ENCODE measurements around the gene SPEN. TPM values are rescaled to one million over a fixed set of nuclear protein-coding genes. Genes with fewer than 3 reads are reported as not detected.

Gene SPEN
- total RNA-seq, 1 donor from 2014 or later, result 20.5 TPM

GRCh38 chr1:15952317-15953258 is 105.1 kb downstream of the SPEN start:
- ATAC-seq, result no peak
- no peak for DNase-seq
- intact Hi-C loops (cut with micrococcal nuclease), result no loop called here

GRCh38 chr1:15953294-15953771 is 105.8 kb downstream of the SPEN start:
- intact Hi-C loops (cut with micrococcal nuclease), result no loop called here
- ATAC-seq, result no peak
- no peak for DNase-seq

GRCh38 chr1:15953791-15954241 is 106.3 kb downstream of the SPEN start:
- DNase-seq, result no peak
- peak; percentile 6 for ATAC-seq
- intact Hi-C loops (cut with micrococcal nuclease), result no loop called here

GRCh38 chr1:15954316-15954715 is 106.8 kb downstream of the SPEN start:
- intact Hi-C loops (cut with micrococcal nuclease), result no loop called here
- DNase-seq (no peak), ATAC-seq (no peak)

- no peak for ATAC-seq
- DNase-seq, result no peak
- intact Hi-C loops (cut with micrococcal nuclease), result no loop called here
These were observed 108.0 kb downstream of the SPEN start for GRCh38 chr1:15955552-15955951.

- intact Hi-C loops (cut with micrococcal nuclease), result no loop called here
- ATAC-seq, result no peak
These were observed 108.6 kb downstream of the SPEN start for GRCh38 chr1:15956150-15956549.

GRCh38 chr1:15957221-15958095 is 110.0 kb downstream of the SPEN start:
- DNase-seq (no peak), ATAC-seq (no peak)
- intact Hi-C loops (cut with micrococcal nuclease), result no loop called here

More at GRCh38 chr1:15956150-15956549, 108.6 kb downstream of the SPEN start:
- DNase-seq, result no peak

GRCh38 chr1:15958111-15958510 is 110.6 kb downstream of the SPEN start:
- intact Hi-C loops (cut with micrococcal nuclease), result no loop called here
- peak; percentile 7 for ATAC-seq
- no peak for DNase-seq

- DNase-seq (no peak), ATAC-seq (peak; percentile 18)
- intact Hi-C loops (cut with micrococcal nuclease), result no loop called here
These were observed 111.3 kb downstream of the SPEN start for GRCh38 chr1:15958793-15959192.

- intact Hi-C loops (cut with micrococcal nuclease), result no loop called here
- no peak for DNase-seq
- no peak for ATAC-seq
These were observed 111.9 kb downstream of the SPEN start for GRCh38 chr1:15959424-15959823.

- ATAC-seq, result no peak
- intact Hi-C loops (cut with micrococcal nuclease), result no loop called here
These were observed 112.4 kb downstream of the SPEN start for GRCh38 chr1:15959827-15960446.

GRCh38 chr1:15960808-15961207 is 113.3 kb downstream of the SPEN start:
- ATAC-seq (no peak), DNase-seq (no peak)
- intact Hi-C loops (cut with micrococcal nuclease), result no loop called here

More at GRCh38 chr1:15959827-15960446, 112.4 kb downstream of the SPEN start:
- no peak for DNase-seq

GRCh38 chr1:15961492-15961891 is 114.0 kb downstream of the SPEN start:
- ATAC-seq (no peak), DNase-seq (no peak)
- intact Hi-C loops (cut with micrococcal nuclease), result no loop called here

- intact Hi-C loops (cut with micrococcal nuclease), result no loop called here
- ATAC-seq (no peak), DNase-seq (no peak)
These were observed 114.7 kb downstream of the SPEN start for GRCh38 chr1:15962176-15962575.

GRCh38 chr1:15962671-15963362 is 115.3 kb downstream of the SPEN start:
- DNase-seq (no peak), ATAC-seq (no peak)
- intact Hi-C loops (cut with micrococcal nuclease), result no loop called here

- intact Hi-C loops (cut with micrococcal nuclease), result no loop called here
- ATAC-seq, result no peak
- no peak for DNase-seq
These were observed 116.0 kb downstream of the SPEN start for GRCh38 chr1:15963363-15963967.

GRCh38 chr1:15963968-15964648 is 116.6 kb downstream of the SPEN start:
- intact Hi-C loops (cut with micrococcal nuclease), result no loop called here
- peak; percentile 57 for ATAC-seq
- no peak for DNase-seq

GRCh38 chr1:15965228-15965767 is 117.8 kb downstream of the SPEN start:
- intact Hi-C loops (cut with micrococcal nuclease), result no loop called here
- no peak for DNase-seq
- ATAC-seq, result peak; percentile 49

Measured in left ventricle myocardium superior (tissue), 1 donor.